Testis (tissue), 3 donors: ENCODE results near the gene CNIH3. TPM values are rescaled to one million over a fixed set of nuclear protein-coding genes. Genes with fewer than 3 reads are reported as not detected.

Source experiments
- DNase-seq: peaks from one replicate; pipeline ENCODE4 v3.0.0-alpha.2; 2019
- H3K27ac ChIP-seq, 2 donors: fragments of 200-600 bp; sonication (generic); one replicate each; pipeline ENCODE4 v1.5.1; 2019
- H3K27me3 ChIP-seq: fragments of 200-600 bp; sonication (generic); one replicate; pipeline ENCODE4 v1.5.1; 2019
- H3K36me3 ChIP-seq: fragments of 200-600 bp; sonication (generic); one replicate; pipeline ENCODE4 v1.5.1; 2017; ENCODE audit warnings: low read depth; ENCODE audit errors: missing control alignments
- H3K4me1 ChIP-seq: fragments of 200-600 bp; sonication (generic); one replicate; pipeline ENCODE4 v1.5.1; 2019
- H3K4me3 ChIP-seq, 2 donors: fragments of 200-600 bp; sonication (generic); one replicate each; pipeline ENCODE4 v1.5.1; 2017 to 2019
- H3K9me3 ChIP-seq: fragments of 200-600 bp; sonication (generic); one replicate; pipeline ENCODE4 v1.5.1; 2017
- POLR2A ChIP-seq: fragments of 450-650 bp; IDR thresholded peaks from one replicate; pipeline ENCODE4 v1.6.1; 2017; ENCODE audit warnings: antibody characterized with exemption, mild to moderate bottlenecking, moderate library complexity
- WGBS, 2 donors: methylation state at CpG; one replicate each; pipeline ENCODE4 v1.1.5; 2018; 5-methylcytosine and 5-hydroxymethylcytosine counted together
- intact Hi-C: fragments of 100-400 bp; cut with DNase I; formaldehyde crosslinking; loops from one replicate; pipeline ENCODE4 v1.15.1; 2023; ENCODE audit warnings: low total_unique reads
- polyA plus RNA-seq: library from polyadenylated mRNA; stranded (reverse); fragments of 350-450 nt; fragmentation: Illumina TruSeq; extraction: RNeasy Lipid Tissue Mini Kit (QIAGEN cat#74804); gene quantifications from one replicate; pipeline ENCODE4 v1.2.3, GENCODE V29; 2014; ENCODE audit warnings: low read depth, low replicate concordance; ENCODE audit not compliant: insufficient read depth
- total RNA-seq, 2 donors: library from RNA; depleted of rRNA; stranded (reverse); fragments of >200 nt; gene quantifications; one replicate each; pipeline ENCODE4 v1.2.3, GENCODE V29; 2016
- TF ChIP-seq, protein P1 (sequence below), 3 experiments: fragments of 450-650 bp in 2 of 3; fragments of 200-600 bp in 1 of 3; sonication (generic) in 1 of 3; IDR thresholded peaks; one replicate each; pipeline ENCODE4 v1.5.1; 2016 to 2019; ENCODE audit warnings: antibody characterized with exemption in 3 of 3, mild to moderate bottlenecking in 2 of 3, moderate library complexity in 1 of 3

Gene CNIH3
- total and polyA plus RNA-seq, 3 donors from 2014 or later: 8.5 to 9.8 (median 8.5) TPM

DNA sequence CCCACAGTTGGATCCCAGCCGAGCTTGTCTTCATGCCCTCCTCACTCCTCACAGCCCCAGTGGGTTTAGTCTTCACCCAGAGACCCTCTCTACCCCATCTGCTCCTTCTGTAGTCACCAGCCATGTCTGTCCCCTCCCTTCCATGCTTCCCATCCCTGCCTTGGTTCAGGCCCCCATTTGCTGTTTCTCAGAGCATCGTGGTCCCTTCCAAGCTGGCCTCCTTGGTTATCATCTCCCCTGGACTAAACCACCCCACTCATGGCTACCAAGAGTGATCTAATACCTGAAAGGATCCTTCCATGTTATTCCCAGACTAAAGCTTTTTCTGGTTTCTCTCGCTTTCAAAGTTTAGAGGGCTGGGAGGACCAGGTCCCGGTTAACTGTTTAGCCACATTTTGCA, 8.3 kb downstream of the CNIH3 start:
- Histone ChIP-seq H3K4me1 (no peaks in the 10 kb centered on the region), H3K27ac (no peak overlapping the region), H3K36me3 (no peaks in the 10 kb centered on the region), H3K9me3 (no peaks in the 10 kb centered on the region), H3K27me3 (no peaks in the 10 kb centered on the region), H3K4me3 (no peak overlapping the region)
- TF ChIP-seq, protein P1, sequence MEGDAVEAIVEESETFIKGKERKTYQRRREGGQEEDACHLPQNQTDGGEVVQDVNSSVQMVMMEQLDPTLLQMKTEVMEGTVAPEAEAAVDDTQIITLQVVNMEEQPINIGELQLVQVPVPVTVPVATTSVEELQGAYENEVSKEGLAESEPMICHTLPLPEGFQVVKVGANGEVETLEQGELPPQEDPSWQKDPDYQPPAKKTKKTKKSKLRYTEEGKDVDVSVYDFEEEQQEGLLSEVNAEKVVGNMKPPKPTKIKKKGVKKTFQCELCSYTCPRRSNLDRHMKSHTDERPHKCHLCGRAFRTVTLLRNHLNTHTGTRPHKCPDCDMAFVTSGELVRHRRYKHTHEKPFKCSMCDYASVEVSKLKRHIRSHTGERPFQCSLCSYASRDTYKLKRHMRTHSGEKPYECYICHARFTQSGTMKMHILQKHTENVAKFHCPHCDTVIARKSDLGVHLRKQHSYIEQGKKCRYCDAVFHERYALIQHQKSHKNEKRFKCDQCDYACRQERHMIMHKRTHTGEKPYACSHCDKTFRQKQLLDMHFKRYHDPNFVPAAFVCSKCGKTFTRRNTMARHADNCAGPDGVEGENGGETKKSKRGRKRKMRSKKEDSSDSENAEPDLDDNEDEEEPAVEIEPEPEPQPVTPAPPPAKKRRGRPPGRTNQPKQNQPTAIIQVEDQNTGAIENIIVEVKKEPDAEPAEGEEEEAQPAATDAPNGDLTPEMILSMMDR (IDR thresholded peaks at IDR 0.05): no peak
- no peak for TF ChIP-seq POLR2A
- WGBS, 2 donors: 94 to 98% methylated on average over 4 of the region's 4 CpGs
- intact Hi-C loops: no loop called here
- no peak for DNase-seq

DNA sequence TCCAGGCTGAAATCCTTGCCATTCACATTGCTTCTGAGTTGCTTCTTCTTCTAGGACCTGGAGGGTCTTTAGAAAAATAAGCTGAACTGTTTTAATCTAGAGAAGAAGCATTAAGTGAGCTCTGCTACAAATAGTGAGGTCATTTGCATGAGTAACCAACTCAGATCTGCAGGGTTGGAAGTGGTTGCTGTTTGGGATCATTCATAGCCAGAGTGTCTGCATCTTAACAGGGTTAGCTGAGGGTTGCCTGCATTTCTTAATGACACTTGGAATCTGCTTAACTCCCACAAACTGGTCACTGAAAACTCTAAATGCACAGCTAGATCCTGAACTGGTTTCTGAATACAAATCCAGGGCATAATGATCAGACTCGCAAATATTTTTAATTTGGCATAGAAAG, 9.9 kb downstream of the CNIH3 start:
- no peak for DNase-seq
- 85 to 88% methylated on average over 1 of the region's 1 CpG for WGBS, 2 donors
- intact Hi-C loops: no loop called here
- H3K36me3 ChIP-seq: no peaks in the 10 kb centered on the region
- TF ChIP-seq, protein P1 (IDR thresholded peaks at IDR 0.05): no peak
- TF ChIP-seq POLR2A: no peak
- no peaks in the 10 kb centered on the region for H3K9me3 ChIP-seq
- H3K27me3 ChIP-seq: no peaks in the 10 kb centered on the region
- H3K27ac ChIP-seq: no peak overlapping the region
- no peaks in the 10 kb centered on the region for H3K4me1 ChIP-seq
- H3K4me3 ChIP-seq: no peak overlapping the region

DNA sequence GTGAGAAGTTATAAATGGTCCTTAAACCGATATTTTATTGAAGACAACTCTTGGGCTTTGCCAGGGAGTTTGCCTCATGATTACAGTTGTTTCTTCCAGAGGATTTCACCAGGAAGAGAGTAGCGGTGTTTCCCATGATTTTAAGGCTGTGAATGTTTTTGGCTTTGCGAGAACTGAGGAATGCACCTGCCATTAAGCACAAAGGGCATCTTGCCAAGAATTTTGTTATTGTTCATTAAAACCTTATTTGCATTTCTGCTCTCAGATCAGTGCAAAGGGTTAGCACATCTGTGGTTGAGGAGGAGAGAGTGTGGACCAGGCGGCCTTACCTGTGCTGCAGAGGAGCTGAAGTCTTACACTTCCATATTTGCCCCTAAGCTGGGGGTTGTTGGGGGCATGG, 13.8 kb downstream of the CNIH3 start:
- Histone ChIP-seq H3K9me3 (no peaks in the 10 kb centered on the region), H3K4me1 (peaks cover 7% of the 10 kb centered on the region), H3K27me3 (no peaks in the 10 kb centered on the region), H3K27ac (no peak overlapping the region), H3K4me3 (no peak overlapping the region), H3K36me3 (no peaks in the 10 kb centered on the region)
- TF ChIP-seq POLR2A: no peak
- TF ChIP-seq, protein P1 (IDR thresholded peaks at IDR 0.05): no peak
- DNase-seq: no peak
- WGBS, 2 donors: 85 to 86% methylated on average over 4 of the region's 4 CpGs
- intact Hi-C loops: no loop called here

DNA sequence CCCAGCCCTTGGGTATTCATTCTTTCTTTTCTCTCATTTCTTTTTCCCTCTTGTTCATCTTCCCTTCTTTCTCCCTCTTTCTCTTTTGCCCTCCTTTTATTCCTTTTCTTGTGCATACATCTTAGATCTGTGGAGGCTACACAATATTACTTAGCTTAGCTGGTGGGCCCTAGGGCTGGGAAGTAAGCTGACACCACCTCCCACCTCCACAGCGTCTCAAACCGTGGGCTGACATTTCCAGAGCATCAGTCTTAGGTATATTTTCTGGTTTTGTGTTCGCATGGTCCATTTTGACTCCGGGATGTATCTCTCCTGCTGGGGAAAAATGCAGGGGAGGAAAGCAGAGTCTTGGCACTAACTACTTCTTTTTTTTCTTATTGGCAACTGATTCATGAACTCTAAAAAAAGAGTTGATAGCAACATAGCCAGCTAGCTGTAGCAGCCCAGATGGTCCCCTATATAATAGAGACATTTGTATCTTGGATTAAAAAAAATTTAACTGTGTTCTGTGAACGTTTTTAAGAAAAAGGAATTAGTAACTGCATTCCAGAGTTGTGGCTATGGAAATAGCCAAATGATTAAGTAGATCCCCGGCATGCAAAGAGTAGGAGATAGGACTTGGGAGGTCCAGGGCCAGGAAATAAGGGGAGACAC, 15.5 kb downstream of the CNIH3 start:
- peaks cover 7% of the 10 kb centered on the region for H3K4me1 ChIP-seq
- intact Hi-C loops: no loop called here
- no peak for TF ChIP-seq POLR2A
- TF ChIP-seq, protein P1 (IDR thresholded peaks at IDR 0.05): no peak
- no peak for DNase-seq
- no peaks in the 10 kb centered on the region for H3K27me3 ChIP-seq
- 35 to 44% methylated on average over 6 of the region's 6 CpGs for WGBS, 2 donors
- H3K9me3 ChIP-seq: no peaks in the 10 kb centered on the region
- H3K27ac ChIP-seq: no peak overlapping the region
- no peaks in the 10 kb centered on the region for H3K36me3 ChIP-seq
- H3K4me3 ChIP-seq: no peak overlapping the region

DNA sequence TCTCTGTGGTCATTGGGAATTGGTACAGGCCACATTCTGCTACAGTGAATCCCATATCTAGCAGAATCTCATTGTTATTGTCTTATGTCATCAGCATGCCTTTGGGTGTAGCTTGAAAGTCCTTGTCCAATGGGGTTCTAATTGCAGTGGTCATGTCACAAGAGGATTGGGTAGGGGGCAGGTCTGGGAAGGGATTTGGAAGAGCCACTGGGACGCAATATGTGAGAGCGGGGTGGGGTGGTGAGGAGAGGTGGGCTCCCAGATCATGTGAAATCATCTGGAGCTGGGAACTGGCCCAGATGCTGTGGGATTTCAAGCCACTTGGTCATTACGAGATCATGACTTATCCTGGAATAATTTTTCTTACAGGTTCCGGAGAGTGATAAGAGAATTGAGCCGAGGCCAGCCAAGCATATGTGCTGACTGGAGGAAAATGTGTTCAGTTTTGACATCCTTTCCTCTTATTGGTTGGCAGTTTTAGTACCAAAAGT, 16.3 kb downstream of the CNIH3 start:
- Histone ChIP-seq H3K9me3 (no peaks in the 10 kb centered on the region), H3K27ac (no peak overlapping the region), H3K4me3 (no peak overlapping the region), H3K4me1 (peaks cover 7% of the 10 kb centered on the region), H3K27me3 (no peaks in the 10 kb centered on the region), H3K36me3 (no peaks in the 10 kb centered on the region)
- intact Hi-C loops: no loop called here
- TF ChIP-seq, protein P1 (IDR thresholded peaks at IDR 0.05): no peak
- no peak for TF ChIP-seq POLR2A
- WGBS, 2 donors: 73 to 78% methylated on average over 5 of the region's 5 CpGs
- no peak for DNase-seq
